Hepatocyte (in vitro differentiated cells): ENCODE results near the gene GPC5. TPM values are rescaled to one million over a fixed set of nuclear protein-coding genes. Genes with fewer than 3 reads are reported as not detected.

Experiments
- DNase-seq: peaks from one replicate; pipeline ENCODE4 v3.0.0-alpha.2; 2016; ENCODE audit warnings: low spot score
- H2AFZ ChIP-seq: fragments of 200-600 bp; sonication (generic); 2 replicates; pipeline ENCODE4 v1.6.0; 2016; ENCODE audit warnings: antibody characterized with exemption, mild to moderate bottlenecking
- H3K27ac ChIP-seq: fragments of 200-600 bp; sonication (generic); 2 replicates; pipeline ENCODE4 v1.5.1; 2016; ENCODE audit warnings: mild to moderate bottlenecking
- H3K27me3 ChIP-seq: fragments of 200-600 bp; sonication (generic); 2 replicates; pipeline ENCODE4 v1.6.1; 2016
- H3K36me3 ChIP-seq: fragments of 200-600 bp; sonication (generic); replicated peaks from 2 replicates; pipeline ENCODE4 v1.5.1; 2016; ENCODE audit warnings: low read depth; ENCODE audit not compliant: insufficient read depth
- H3K4me1 ChIP-seq: fragments of 200-600 bp; sonication (generic); 2 replicates; pipeline ENCODE4 v1.5.1; 2016; ENCODE audit warnings: mild to moderate bottlenecking, moderate library complexity; ENCODE audit not compliant: insufficient read depth
- H3K4me2 ChIP-seq: fragments of 200-600 bp; sonication (generic); 2 replicates; pipeline ENCODE4 v1.6.0; 2016
- H3K4me3 ChIP-seq: fragments of 200-600 bp; sonication (generic); 2 replicates; pipeline ENCODE4 v1.5.1; 2016; ENCODE audit warnings: mild to moderate bottlenecking
- H3K79me2 ChIP-seq: fragments of 200-600 bp; sonication (generic); 2 replicates; pipeline ENCODE4 v1.6.0; 2017; ENCODE audit warnings: mild to moderate bottlenecking
- H3K9me2 ChIP-seq: fragments of 200-600 bp; sonication (generic); replicated peaks from 2 replicates; pipeline ENCODE4 v1.6.0; 2017; ENCODE audit warnings: mild to moderate bottlenecking; ENCODE audit not compliant: insufficient read depth
- H3K9me3 ChIP-seq: fragments of 200-600 bp; sonication (generic); 2 replicates; pipeline ENCODE4 v1.5.1; 2016; ENCODE audit warnings: low read depth, mild to moderate bottlenecking
- H4K20me1 ChIP-seq: fragments of 200-600 bp; sonication (generic); 2 replicates; pipeline ENCODE4 v1.6.0; 2016; ENCODE audit warnings: mild to moderate bottlenecking; ENCODE audit not compliant: insufficient read depth, poor library complexity, severe bottlenecking
- EZH2 ChIP-seq: fragments of 200-600 bp; sonication (generic); IDR thresholded peaks from 2 replicates; pipeline ENCODE4 v1.6.1; 2016; ENCODE audit warnings: antibody characterized with exemption, mild to moderate bottlenecking, borderline replicate concordance
- EZH2phosphoT487 ChIP-seq: fragments of 200-600 bp; sonication (generic); IDR thresholded peaks from one replicate; pipeline ENCODE4 v1.6.1; 2018; ENCODE audit warnings: antibody characterized with exemption, mild to moderate bottlenecking, low read depth, moderate library complexity; ENCODE audit not compliant: unreplicated experiment, severe bottlenecking
- WGBS: methylation state at CpG from one replicate; pipeline ENCODE4 v1.1.6; 2016; ENCODE audit warnings: low lambda C conversion rate; ENCODE audit errors: missing lambda C conversion rate; 5-methylcytosine and 5-hydroxymethylcytosine counted together
- polyA plus RNA-seq: library from polyadenylated mRNA; unstranded; fragments of >200 nt; fragmentation: Nextera tagmentation; extraction: Ambion mirVana; gene quantifications from 2 replicates; pipeline ENCODE4 v1.2.1, GENCODE V29; 2016
- total RNA-seq: library from RNA; depleted of rRNA; stranded (reverse); fragments of >200 nt; gene quantifications from 2 replicates; pipeline ENCODE4 v1.2.3, GENCODE V29; 2014
- TF ChIP-seq, protein P1 (sequence below): fragments of 200-600 bp; sonication (generic); IDR thresholded peaks from 2 replicates; pipeline ENCODE4 v1.5.1; 2016; ENCODE audit warnings: antibody characterized with exemption, mild to moderate bottlenecking; ENCODE audit not compliant: poor library complexity

Gene GPC5
- total and polyA plus RNA-seq, 2 experiments from 2014 or later = 3.9 to 5.4 TPM

DNA sequence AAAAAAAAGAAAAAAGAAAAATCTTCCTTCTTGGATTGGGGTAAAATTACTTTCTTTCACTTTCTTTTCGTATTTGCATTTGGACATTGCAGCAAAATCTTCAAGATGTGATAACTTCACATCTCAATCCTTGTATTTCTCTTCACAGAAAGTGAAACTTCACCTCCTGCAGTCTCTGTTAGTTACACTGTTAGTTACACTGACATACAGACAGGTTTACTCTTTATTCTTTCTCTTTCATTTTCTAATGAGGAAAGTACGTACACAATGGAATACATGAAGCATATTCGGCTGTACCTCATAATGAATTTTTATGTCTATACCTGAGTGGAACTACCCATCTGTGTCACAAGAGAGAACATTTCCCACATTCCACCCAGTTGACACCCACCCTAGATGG, 1369.0 kb downstream of the GPC5 start:
- no peak overlapping the region for H3K27ac ChIP-seq
- no peaks in the 10 kb centered on the region for H3K27me3 ChIP-seq
- no peak overlapping the region for H3K4me3 ChIP-seq
- TF ChIP-seq, protein P1, sequence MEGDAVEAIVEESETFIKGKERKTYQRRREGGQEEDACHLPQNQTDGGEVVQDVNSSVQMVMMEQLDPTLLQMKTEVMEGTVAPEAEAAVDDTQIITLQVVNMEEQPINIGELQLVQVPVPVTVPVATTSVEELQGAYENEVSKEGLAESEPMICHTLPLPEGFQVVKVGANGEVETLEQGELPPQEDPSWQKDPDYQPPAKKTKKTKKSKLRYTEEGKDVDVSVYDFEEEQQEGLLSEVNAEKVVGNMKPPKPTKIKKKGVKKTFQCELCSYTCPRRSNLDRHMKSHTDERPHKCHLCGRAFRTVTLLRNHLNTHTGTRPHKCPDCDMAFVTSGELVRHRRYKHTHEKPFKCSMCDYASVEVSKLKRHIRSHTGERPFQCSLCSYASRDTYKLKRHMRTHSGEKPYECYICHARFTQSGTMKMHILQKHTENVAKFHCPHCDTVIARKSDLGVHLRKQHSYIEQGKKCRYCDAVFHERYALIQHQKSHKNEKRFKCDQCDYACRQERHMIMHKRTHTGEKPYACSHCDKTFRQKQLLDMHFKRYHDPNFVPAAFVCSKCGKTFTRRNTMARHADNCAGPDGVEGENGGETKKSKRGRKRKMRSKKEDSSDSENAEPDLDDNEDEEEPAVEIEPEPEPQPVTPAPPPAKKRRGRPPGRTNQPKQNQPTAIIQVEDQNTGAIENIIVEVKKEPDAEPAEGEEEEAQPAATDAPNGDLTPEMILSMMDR = no peak
- no peak for TF ChIP-seq EZH2phosphoT487
- no peak for TF ChIP-seq EZH2
- DNase-seq = no peak
- H3K36me3 ChIP-seq = no peaks in the 10 kb centered on the region
- no peaks in the 10 kb centered on the region for H3K9me2 ChIP-seq
- 92% methylated on average over 3 of the region's 3 CpGs for WGBS
- H3K4me1 ChIP-seq = no peaks in the 10 kb centered on the region
- no peaks in the 10 kb centered on the region for H4K20me1 ChIP-seq
- H3K4me2 ChIP-seq = no peak overlapping the region
- no peaks in the 10 kb centered on the region for H3K9me3 ChIP-seq
- H2AFZ ChIP-seq = no peak overlapping the region
- no peaks in the 10 kb centered on the region for H3K79me2 ChIP-seq

DNA sequence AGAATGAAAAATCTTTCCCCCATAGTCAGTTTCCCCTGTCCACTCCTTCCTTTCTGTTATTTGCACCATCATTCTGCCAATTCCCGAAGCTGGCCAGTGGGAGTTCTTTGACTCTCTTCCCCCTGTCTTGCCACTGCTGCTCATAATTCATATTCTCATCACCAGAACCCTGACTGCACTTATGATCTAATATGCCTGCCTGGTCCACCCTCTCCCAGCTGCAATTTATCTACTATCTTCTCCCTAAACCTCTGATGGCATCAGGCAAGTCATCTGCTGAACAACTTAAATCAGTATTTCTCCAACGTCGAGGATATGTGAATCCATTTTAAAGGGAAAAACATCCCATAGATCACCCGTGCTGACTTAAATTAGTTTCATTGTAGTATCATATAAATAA, 1370.2 kb downstream of the GPC5 start:
- 83% methylated on average over 4 of the region's 4 CpGs for WGBS
- H3K4me1 ChIP-seq = no peaks in the 10 kb centered on the region

DNA sequence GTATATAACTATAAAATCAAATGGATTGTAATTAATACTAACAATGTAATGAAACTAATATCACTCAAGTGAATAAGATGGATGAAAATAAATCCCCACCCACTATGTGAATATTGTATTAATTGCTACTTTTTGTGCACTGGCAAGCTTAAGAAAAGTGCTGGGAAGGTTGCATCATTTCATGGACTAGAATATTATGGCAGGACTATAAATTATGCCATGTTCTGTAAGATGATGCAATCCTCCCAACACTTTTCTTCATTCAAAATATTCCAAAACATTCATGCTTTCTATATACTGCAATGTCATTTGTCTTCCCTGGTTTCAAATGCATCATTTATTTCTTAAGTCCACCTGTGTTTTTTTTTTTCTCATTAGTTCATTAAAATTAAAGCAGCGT, 1370.6 kb downstream of the GPC5 start:
- no peaks in the 10 kb centered on the region for H4K20me1 ChIP-seq
- H3K9me3 ChIP-seq = no peaks in the 10 kb centered on the region
- TF ChIP-seq EZH2 (no peak), EZH2phosphoT487 (no peak)
- TF ChIP-seq, protein P1 = no peak
- no peaks in the 10 kb centered on the region for H3K9me2 ChIP-seq
- H3K4me1 ChIP-seq = no peaks in the 10 kb centered on the region
- no peaks in the 10 kb centered on the region for H3K79me2 ChIP-seq
- no peak overlapping the region for H3K27ac ChIP-seq
- no peaks in the 10 kb centered on the region for H3K36me3 ChIP-seq
- 96% methylated on average over 1 of the region's 1 CpG for WGBS
- H3K4me3 ChIP-seq = no peak overlapping the region
- no peak for DNase-seq
- no peak overlapping the region for H3K4me2 ChIP-seq
- no peaks in the 10 kb centered on the region for H3K27me3 ChIP-seq
- H2AFZ ChIP-seq = no peak overlapping the region

More for the DNA sequence above, 1370.2 kb downstream of the GPC5 start:
- Histone ChIP-seq H3K4me2 (no peak overlapping the region), H2AFZ (no peak overlapping the region), H3K27me3 (no peaks in the 10 kb centered on the region), H4K20me1 (no peaks in the 10 kb centered on the region), H3K36me3 (no peaks in the 10 kb centered on the region), H3K27ac (no peak overlapping the region), H3K79me2 (no peaks in the 10 kb centered on the region), H3K9me3 (no peaks in the 10 kb centered on the region), H3K4me3 (no peak overlapping the region), H3K9me2 (no peaks in the 10 kb centered on the region)
- TF ChIP-seq EZH2 = no peak
- TF ChIP-seq, protein P1 = no peak
- no peak for TF ChIP-seq EZH2phosphoT487
- no peak for DNase-seq

DNA sequence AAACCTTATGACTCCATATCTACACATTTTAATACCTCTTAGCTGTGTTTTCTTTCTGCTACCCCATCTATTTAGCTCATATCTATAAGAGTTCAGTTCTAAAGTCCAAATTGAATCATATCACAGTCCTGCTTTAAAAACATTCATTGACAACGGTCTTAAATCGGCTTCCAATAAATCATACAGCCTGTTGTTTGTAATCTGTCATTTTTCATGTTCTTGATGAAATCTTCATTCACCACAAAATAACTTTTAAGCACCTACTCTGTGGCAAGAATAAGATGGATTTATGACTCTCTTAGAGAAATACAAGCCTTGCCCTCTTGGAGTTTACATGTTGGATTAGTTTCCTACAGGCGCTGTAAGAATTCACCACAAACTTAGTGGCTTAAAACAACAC, 1377.2 kb downstream of the GPC5 start:
- H3K79me2 ChIP-seq = no peaks in the 10 kb centered on the region
- H3K4me3 ChIP-seq = no peak overlapping the region
- H3K4me2 ChIP-seq = no peak overlapping the region
- no peaks in the 10 kb centered on the region for H3K9me2 ChIP-seq
- no peaks in the 10 kb centered on the region for H3K9me3 ChIP-seq
- H3K4me1 ChIP-seq = no peaks in the 10 kb centered on the region
- TF ChIP-seq EZH2 (no peak), EZH2phosphoT487 (no peak)
- TF ChIP-seq, protein P1 = no peak
- no peaks in the 10 kb centered on the region for H3K36me3 ChIP-seq
- DNase-seq = no peak
- no peak overlapping the region for H3K27ac ChIP-seq
- WGBS = 84% methylated on average over 3 of the region's 3 CpGs
- no peak overlapping the region for H2AFZ ChIP-seq
- no peaks in the 10 kb centered on the region for H3K27me3 ChIP-seq
- H4K20me1 ChIP-seq = no peaks in the 10 kb centered on the region
